GM13977 (cell line): Measurements from ENCODE around the gene A4GALT.
A peak's percentile ranks its signal among the peaks of the same experiment; 100 is the strongest.

Experiments used
- DNase-seq: peaks from one replicate; pipeline ENCODE4 v3.0.0; 2012; ENCODE audit warnings: low spot score
- CTCF ChIP-seq: IDR thresholded peaks from 2 replicates; pipeline ENCODE4 v1.5.1; 2012; ENCODE audit warnings: mild to moderate bottlenecking, control low read depth; ENCODE audit not compliant: insufficient read depth; ENCODE audit errors: extremely low read depth, missing control alignments
- in situ Hi-C: fragments of 300-500 bp; cut with MboI; formaldehyde crosslinking; loops from one replicate; pipeline ENCODE4 v1.12.0; 2022; ENCODE audit warnings: low sequenced_read_pairs, low pct_unique_long_range_greater_than_20kb, mixed read lengths, inconsistent platforms; ENCODE audit not compliant: unreplicated experiment

A4GALT gene

GRCh38 chr22:42720263-42721044, at the start of gene A4GALT:
Gene A4GALT (minus strand): TSS chr22:42720870. CDS start chr22:42693951, 26,919 bp downstream.
- DNase-seq = peak; percentile 82
- no peak for TF ChIP-seq CTCF

GRCh38 chr22:42770448-42770726, 49.7 kb upstream of the A4GALT start:
- TF ChIP-seq CTCF = no peak
- in situ Hi-C loops = no loop called here
- DNase-seq = no peak

More at GRCh38 chr22:42720263-42721044, at the start of gene A4GALT:
- in situ Hi-C loops = no loop called here

- no peak for TF ChIP-seq CTCF
These were observed 49.1 kb upstream of the A4GALT start for GRCh38 chr22:42769574-42770447.

GRCh38 chr22:42769238-42769573, 48.5 kb upstream of the A4GALT start:
- no peak for DNase-seq
- in situ Hi-C loops = no loop called here
- TF ChIP-seq CTCF = no peak

More at GRCh38 chr22:42769574-42770447, 49.1 kb upstream of the A4GALT start:
- in situ Hi-C loops = no loop called here
- peak; percentile 88 for DNase-seq

- no peak for TF ChIP-seq CTCF
- in situ Hi-C loops = no loop called here
These were observed 47.8 kb upstream of the A4GALT start for GRCh38 chr22:42768385-42769035.

GRCh38 chr22:42766860-42767259, 46.2 kb upstream of the A4GALT start:
- in situ Hi-C loops = no loop called here

More at GRCh38 chr22:42768385-42769035, 47.8 kb upstream of the A4GALT start:
- DNase-seq = no peak

More at GRCh38 chr22:42766860-42767259, 46.2 kb upstream of the A4GALT start:
- no peak for DNase-seq
- no peak for TF ChIP-seq CTCF
